T-helper 17 cell (primary cell): ENCODE results near the gene CAMTA2. TPM values are rescaled to one million over a fixed set of nuclear protein-coding genes. Genes with fewer than 3 reads are reported as not detected.

Experiments used
- total RNA-seq, 4 donors: library from RNA in 2 of 4; stranded (reverse) in 2 of 4; gene quantifications; one replicate each; pipeline ENCODE4 v1.2.3 and lab custom pipeline; 2022 to 2026

CAMTA2 gene
- total RNA-seq, 2 donors from 2014 or later = 59.9 to 63.5 TPM

Other genes with a start within 250 kb of the CAMTA2 start
- 1 to 10 TPM; 1.0 to 1.6 TPM for gene ZMYND15, start 247.8 kb downstream of the CAMTA2 start, total RNA-seq
- 10 to 100 TPM; 10.3 to 15.3 TPM for gene CXCL16, start 247.7 kb downstream of the CAMTA2 start, total RNA-seq
- gene TM4SF5, start 215.8 kb downstream of the CAMTA2 start, total RNA-seq = not detected
- not detected for gene VMO1, start 201.3 kb downstream of the CAMTA2 start, total RNA-seq
- under 1 TPM in 1 of 2 donors, not detected in 1; 0.34 TPM for gene GLTPD2, start 198.7 kb downstream of the CAMTA2 start, total RNA-seq
- 10 to 100 TPM; 54.3 to 59.7 TPM for gene PSMB6, start 191.5 kb downstream of the CAMTA2 start, total RNA-seq
- gene PLD2, start 180.5 kb downstream of the CAMTA2 start, total RNA-seq = 10 to 100 TPM; 30.6 to 32.8 TPM
- gene MINK1, start 154.3 kb downstream of the CAMTA2 start, total RNA-seq = 100 to 1,000 TPM; 188 to 263 TPM
- 10 to 100 TPM; 10.7 to 12.8 TPM for gene C17orf107, start 88.1 kb downstream of the CAMTA2 start, total RNA-seq
- 1 to 10 TPM; 1.1 to 1.6 TPM for gene CHRNE, start 84.6 kb downstream of the CAMTA2 start, total RNA-seq
- gene GP1BA, start 55.4 kb downstream of the CAMTA2 start, total RNA-seq = 10 to 100 TPM in 1 of 2 donors, 1 to 10 TPM in 1; 1.6 to 22.9 TPM
- 10 to 100 TPM; 26.2 to 26.4 TPM for gene SLC25A11, start 47.6 kb downstream of the CAMTA2 start, total RNA-seq
- 10 to 100 TPM; 95.5 to 99.0 TPM for gene RNF167, start 47.4 kb downstream of the CAMTA2 start, total RNA-seq
- 100 to 1,000 TPM; 686 to 710 TPM for gene PFN1, start 39.1 kb downstream of the CAMTA2 start, total RNA-seq
- 10 to 100 TPM; 17.2 to 17.6 TPM for gene ENO3, start 36.6 kb downstream of the CAMTA2 start, total RNA-seq
- 10 to 100 TPM; 39.0 to 48.4 TPM for gene SPAG7, start 19.9 kb downstream of the CAMTA2 start, total RNA-seq
- gene INCA1, start 9.8 kb upstream of the CAMTA2 start, total RNA-seq = not detected
- gene KIF1C, start 10.3 kb upstream of the CAMTA2 start, total RNA-seq = 10 to 100 TPM; 15.4 to 19.3 TPM
- gene SLC52A1, start 47.8 kb upstream of the CAMTA2 start, total RNA-seq = under 1 TPM in 1 of 2 donors, not detected in 1; 0.12 TPM
- 1 to 10 TPM; 2.5 to 3.6 TPM for gene ZFP3, start 90.8 kb upstream of the CAMTA2 start, total RNA-seq
- 1 to 10 TPM; 3.4 to 4.1 TPM for gene ZNF232, start 124.2 kb upstream of the CAMTA2 start, total RNA-seq
- gene USP6, start 128.4 kb upstream of the CAMTA2 start, total RNA-seq = under 1 TPM; 0.05 to 0.13 TPM
- 1 to 10 TPM; 3.9 to 5.5 TPM for gene ZNF594, start 204.2 kb upstream of the CAMTA2 start, total RNA-seq
- 1 to 10 TPM in 1 of 2 donors, under 1 TPM in 1; 0.76 to 4.8 TPM for gene SCIMP, start 247.2 kb upstream of the CAMTA2 start, total RNA-seq